Measurements from ENCODE around the gene PCBP3.

Gene PCBP3

DNA sequence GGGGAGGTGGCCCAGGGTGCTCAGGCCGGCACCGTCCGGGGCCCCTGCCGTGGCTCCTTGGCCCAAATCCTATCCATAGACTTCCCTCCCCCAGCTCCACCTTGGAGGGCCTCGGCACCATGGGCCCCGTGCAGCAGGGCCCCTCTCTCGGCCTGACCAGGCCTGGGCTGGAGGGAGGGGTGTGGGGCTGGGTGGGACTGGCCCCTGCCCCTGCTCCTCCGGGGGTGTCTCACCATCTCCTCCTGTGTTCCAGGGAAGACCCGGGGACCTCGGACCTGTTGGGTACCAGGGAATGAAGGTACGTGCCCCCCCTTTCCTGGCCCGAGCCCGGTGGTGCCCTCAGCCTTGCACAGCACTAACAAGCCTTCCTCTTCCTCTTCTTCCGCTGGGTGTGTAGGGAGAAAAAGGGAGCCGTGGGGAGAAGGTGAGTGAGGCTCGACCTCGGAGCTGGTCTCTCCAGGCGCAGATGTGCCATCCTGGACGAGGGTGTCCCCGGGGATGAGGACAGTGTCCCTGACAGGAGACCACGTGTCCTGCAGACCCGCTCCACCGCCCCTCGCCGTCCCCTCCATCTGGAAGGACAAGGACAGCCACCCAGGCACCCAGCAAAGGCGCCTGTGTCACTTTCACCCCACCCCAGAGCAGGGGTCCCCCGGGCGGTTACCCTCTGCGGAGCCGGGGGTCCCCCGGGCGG is 346.0 kb downstream of the PCBP3 start:
- no peak for DNase-seq

DNA sequence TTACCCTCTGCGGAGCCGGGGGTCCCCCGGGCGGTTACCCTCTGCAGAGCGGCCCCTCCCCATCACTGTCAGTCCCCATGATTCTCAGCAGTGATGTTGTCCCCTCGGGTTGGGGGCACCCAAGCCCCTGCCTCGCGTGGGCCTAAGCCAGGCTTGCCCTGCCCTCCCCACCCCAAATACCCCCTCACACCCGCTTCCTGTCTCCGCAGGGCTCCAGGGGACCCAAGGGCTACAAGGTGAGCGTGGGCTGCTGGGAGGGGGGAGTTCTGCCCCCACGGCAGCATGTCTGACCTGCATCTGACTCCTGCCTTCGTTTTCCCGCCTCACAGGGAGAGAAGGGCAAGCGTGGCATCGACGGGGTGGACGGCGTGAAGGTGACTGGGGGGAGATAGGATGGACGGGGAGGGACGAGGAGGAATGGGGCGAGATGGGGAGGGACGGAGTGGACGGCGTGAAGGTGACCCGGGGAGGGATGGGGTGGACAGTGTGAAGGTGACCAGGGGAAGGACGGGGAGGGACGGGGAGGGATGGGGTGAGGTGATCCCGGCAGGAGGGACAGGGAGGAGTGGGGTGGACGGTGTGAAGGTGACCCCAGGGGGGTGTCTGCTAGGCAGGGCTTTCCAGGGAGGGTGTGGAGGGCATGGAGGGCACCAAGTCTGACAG is 346.7 kb downstream of the PCBP3 start:
- DNase-seq = no peak

DNA sequence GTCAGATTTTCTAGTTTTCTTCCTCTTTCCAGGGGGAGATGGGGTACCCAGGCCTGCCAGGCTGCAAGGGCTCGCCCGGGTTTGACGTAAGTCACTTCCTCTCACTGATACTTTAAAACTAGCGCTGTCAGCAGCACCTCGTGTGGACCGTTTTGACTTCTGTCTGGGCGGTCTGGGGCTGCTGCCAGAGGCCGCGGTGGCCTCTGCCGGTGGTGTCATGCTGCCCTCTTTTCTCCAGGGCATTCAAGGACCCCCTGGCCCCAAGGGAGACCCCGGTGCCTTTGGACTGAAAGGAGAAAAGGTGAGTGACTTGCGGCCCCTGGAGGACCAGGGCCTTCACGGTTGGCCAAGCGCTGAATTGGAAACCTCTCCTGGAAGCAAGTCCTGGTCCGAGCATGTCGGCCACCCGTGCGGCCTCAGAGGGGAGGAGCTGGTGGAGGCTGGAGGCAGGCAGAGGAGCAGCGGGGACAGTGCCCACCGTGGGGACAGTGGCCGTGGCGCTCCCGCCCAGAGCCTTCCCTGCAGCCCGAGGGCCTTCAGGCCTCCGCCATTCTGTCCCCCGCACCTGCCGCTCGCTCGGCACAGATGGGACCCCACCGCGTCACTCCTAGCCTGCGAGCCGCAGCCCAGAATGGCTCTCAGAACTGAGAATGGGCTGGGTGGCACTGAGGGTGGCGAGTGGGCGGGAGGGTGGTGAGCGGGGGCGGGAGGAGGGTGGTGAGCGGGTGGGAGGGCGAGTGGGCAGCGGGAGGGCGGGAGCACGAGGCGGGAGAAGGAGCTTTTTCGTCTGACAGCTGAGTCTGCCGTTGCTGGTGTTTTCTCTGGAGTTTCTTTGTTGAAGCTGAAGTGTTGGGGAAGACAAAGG is 347.4 kb downstream of the PCBP3 start:
- DNase-seq = no peak

DNA sequence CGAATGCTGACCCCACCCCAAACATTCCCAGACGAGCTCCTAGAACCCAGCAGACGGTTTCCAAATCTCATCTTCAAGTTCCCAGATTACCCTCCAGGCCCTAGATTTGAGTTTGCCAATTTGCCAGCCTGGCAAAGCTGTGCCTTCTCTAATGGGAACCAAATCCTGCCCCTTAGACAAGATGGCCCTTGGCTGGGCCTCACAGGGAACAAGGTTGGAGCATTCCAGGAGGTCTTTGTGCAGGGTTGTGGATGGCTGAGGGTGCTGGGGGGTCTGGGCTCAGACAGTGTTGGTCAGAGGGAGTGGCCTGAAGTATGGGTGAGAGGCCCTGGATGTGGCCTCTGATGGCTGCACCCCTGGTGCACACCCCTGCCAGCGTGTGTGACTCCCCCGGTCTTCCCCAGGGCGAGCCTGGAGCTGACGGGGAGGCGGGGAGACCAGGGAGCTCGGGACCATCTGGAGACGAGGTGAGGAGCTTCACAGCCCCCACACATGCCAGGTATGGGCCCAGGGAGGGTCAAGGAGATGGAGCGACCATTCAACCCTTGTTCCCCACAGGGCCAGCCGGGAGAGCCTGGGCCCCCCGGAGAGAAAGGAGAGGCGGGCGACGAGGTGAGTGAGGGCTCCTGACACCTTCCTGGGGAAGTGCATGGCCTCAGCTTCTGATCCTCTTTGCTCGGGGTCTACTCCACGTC is 348.2 kb downstream of the PCBP3 start:
- DNase-seq = no peak

Measured in CD4-positive, alpha-beta T cell treated with Interleukin-21 for 1 hour (primary cell).